ENCODE data around the gene GLP2R.

Gene GLP2R

GRCh38 chr17:9897372-9897968 lies 71.7 kb downstream of the GLP2R start:
- no peak for DNase-seq (ENCODE audit: low read depth in 1 of 2, low spot score in 1 of 2)

DNA sequence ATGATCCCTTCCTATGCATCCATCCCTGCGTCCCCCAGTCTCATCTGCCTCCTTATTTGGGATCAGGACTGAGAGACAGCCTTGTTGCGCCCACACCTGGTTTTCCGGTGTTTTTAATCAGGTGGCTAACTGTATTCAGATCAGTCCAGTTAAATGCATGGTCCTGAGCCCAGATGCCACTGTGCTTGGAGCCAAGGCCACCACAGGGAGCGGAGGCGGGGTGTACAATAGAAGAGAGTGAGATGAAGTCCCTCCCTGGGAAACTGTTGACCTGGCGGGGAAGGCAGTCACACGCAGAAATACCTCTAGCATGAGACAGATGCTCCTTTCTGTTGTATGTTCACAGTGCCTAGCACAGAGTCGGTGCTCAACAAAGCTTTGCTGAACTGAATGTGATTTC lies 73.1 kb downstream of the GLP2R start:
- DNase-seq (ENCODE audit: low read depth in 1 of 2, low spot score in 1 of 2), result no peak

DNA sequence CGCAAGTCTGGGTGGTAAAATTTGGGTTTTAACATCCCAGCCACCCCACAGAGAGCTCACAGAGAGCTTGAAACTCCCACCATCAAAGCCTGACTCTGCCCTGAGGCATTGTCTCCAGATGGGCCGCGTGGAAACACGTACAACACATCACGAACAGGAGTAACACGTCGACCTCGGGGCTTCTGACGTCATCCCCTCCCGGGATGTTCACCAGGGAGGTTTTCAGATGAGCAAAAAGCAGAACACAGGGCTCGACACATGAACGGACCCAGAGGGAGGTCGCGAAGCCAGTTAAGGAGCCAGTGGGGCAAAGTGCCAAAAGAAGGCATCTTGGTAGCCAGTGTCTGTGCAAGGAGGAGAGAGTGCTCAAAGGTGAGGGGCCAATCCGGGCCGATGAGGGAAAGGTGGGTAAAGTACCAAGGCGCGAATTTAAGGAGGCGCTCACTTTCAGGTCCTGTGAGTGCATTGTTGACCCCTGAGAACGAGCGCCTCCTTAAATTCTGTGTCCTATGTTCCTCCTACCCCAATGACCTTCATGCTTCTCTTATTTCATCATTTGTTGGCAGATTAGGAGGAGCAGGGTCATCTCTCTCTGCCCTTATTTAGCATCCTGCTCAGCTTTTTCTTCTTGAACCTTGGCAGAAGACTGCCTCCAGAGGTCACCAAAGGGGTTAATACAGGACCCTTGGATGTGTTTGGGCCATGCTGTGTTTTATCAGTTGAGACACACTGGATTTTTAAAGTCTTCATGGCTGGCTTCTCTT lies 73.7 kb downstream of the GLP2R start:
- no peak for DNase-seq (ENCODE audit: low read depth in 1 of 2, low spot score in 1 of 2)

GRCh38 chr17:9900044-9900594 lies 74.4 kb downstream of the GLP2R start:
- DNase-seq (ENCODE audit: low read depth in 1 of 2, low spot score in 1 of 2), result no peak

GRCh38 chr17:9900784-9901183 lies 75.1 kb downstream of the GLP2R start:
- no peak for DNase-seq (ENCODE audit: low read depth in 1 of 2, low spot score in 1 of 2)

- no peak for DNase-seq (ENCODE audit: low read depth in 1 of 2, low spot score in 1 of 2)
These were observed 76.4 kb downstream of the GLP2R start for GRCh38 chr17:9902120-9902519.

DNA sequence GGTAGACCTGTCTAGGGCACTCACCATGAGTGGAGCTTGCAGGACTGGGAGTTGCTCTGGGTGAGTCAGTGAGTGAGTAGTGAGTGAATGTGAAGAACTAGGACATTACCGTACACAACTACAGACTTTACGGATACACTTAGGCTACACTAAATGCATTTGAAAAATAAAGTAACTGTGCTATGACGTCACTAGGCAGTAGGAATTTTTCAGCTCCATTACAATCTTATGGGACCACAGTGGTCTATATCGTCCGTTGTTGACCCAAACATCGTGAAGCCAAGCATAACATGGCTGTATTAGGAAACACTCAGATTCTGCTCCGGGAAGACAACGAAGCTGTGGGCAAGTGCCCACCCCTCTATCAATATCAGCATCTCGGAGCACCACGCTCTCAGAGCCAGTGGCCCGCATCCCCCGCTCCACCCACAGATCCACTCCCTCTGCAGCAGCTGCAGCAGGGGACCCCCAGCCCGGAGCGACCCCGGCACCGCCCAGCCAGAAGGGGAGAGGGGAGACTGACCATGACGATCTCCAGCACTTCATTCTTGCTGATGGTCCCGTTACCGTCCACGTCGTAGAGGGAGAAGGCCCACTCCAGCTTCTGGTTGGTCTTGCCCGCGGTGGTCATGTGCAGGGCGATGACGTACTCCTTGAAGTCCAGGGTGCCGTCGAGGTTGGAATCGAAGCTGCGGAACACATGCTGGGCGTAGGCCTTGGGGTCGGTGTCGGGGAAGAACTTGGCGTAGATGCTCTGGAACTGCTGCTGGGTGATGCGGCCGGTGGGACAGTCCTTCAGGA lies 78.8 kb downstream of the GLP2R start:
- no peak for DNase-seq (ENCODE audit: low read depth in 1 of 2, low spot score in 1 of 2)

DNA sequence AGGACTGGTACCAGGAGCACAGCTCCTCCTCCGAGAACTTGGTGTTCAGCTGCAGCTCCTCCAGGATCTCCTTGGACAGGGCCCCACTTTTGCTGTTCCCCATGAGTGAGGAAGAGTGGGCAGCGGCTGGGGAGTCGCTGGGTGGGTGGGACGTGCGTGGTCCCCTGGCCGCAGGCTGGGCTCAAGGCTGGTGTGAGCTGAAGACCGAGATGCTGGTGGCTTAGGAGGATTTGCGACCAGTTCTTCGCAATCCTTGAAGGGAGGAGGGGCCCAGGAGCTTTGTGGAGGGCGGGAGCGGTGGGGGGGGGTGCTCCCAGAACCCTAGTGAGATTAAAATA lies 79.3 kb downstream of the GLP2R start, which contains the start of gene RCVRN:
Gene RCVRN (minus strand): TSS at position 194 of the 338 bp plus-strand sequence. CDS start 91 bp downstream, at position 103.
- no peak for DNase-seq (ENCODE audit: low read depth in 1 of 2, low spot score in 1 of 2)

DNA sequence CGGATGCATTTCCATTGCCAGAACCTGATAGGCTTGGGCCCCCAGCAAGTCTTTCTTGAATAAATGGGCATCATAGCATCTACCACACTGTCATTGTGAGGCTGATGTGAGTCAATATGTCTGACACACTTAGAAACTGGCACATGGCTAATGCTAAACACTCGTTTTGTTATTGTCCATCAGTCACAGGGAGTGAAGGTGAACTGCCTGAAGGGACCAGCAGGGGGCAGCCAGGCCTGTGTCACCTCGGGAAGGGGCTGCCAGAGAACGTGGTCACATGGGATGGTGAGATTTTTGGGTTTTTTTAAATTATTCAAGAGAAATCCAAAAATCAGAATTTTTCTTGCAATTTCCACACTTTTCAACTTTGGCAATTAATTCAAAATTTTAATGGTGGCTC lies 80.2 kb downstream of the GLP2R start:
- no peak for DNase-seq (ENCODE audit: low read depth in 1 of 2, low spot score in 1 of 2)

GRCh38 chr17:9906616-9907015 lies 80.9 kb downstream of the GLP2R start:
- DNase-seq (ENCODE audit: low read depth in 1 of 2, low spot score in 1 of 2), result no peak

GRCh38 chr17:9907131-9907530 lies 81.4 kb downstream of the GLP2R start:
- DNase-seq (ENCODE audit: low read depth in 1 of 2, low spot score in 1 of 2), result no peak

- DNase-seq (ENCODE audit: low read depth in 1 of 2, low spot score in 1 of 2), result no peak
These were observed 82.3 kb downstream of the GLP2R start for GRCh38 chr17:9907883-9908648.

DNA sequence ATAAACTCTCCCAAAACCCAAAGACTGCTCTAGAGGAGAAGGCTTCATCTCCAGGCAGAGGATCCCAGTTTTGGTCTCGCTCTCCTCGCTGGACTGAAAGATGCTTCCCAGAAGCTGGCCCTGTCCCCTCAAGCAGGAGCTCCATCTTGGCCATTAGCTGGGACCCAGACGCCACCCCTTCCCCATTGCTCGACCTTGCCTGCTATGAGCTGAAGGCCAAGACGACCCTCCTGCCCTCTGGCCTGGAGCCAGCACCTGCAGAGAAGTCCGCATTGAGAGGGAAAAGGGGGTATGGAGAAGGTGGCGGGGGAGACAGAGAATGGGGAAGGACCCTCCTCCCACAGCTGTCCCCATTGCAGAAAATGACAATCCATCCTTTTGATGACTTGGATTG lies 82.9 kb downstream of the GLP2R start:
- DNase-seq (ENCODE audit: low read depth in 1 of 2, low spot score in 1 of 2), result no peak

- DNase-seq (ENCODE audit: low read depth in 1 of 2, low spot score in 1 of 2), result no peak
These were observed 85.4 kb downstream of the GLP2R start for GRCh38 chr17:9911089-9911488.

GRCh38 chr17:9912121-9913099 lies 86.7 kb downstream of the GLP2R start:
- no peak for DNase-seq (ENCODE audit: low read depth in 1 of 2, low spot score in 1 of 2)

DNA sequence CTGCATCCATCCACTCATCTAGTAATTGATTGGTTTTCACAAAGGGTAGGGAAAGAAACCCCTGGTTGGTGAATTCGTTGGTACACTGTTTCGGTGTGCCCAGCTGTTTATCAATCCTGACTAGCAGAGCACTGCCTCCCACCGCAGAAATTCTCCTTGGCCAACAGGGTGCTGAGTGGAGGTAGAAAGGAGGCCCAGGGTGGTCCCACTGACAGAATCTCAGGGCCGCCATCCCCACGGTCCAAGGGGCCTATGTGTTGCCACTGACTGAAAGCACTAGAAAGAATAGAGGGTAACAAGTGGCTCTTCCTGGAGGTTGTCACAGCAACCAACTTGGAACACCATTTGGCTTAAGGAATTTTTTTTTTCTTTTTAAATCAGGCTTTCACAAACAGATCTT lies 87.8 kb downstream of the GLP2R start:
- DNase-seq (ENCODE audit: low read depth in 1 of 2, low spot score in 1 of 2), result no peak

GRCh38 chr17:9916108-9916507 lies 90.4 kb downstream of the GLP2R start:
- no peak for DNase-seq (ENCODE audit: low read depth in 1 of 2, low spot score in 1 of 2)

GRCh38 chr17:9917131-9917530 lies 91.4 kb downstream of the GLP2R start:
- DNase-seq (ENCODE audit: low read depth in 1 of 2, low spot score in 1 of 2), result no peak

DNA sequence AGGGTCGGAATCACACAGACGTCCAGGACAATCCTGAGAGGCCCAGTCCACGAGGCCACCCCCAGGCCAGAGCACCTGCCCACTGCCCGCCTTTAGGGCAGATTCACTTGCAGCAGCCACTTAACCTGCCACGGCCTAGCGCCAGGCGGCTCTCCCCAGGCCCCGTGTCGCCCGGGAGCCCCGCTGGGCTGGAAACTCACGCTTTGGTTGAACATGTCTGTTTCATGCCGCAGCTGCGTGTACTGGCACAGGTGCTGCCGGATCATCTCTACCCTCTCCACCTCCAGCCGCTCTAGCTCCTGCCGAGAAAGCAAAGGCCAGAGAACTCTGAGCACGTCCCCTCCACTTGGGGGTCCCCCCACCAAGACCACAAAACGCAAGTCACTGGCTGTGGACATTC lies 92.1 kb downstream of the GLP2R start:
- no peak for DNase-seq (ENCODE audit: low read depth in 1 of 2, low spot score in 1 of 2)

- DNase-seq (ENCODE audit: low read depth in 1 of 2, low spot score in 1 of 2), result no peak
These were observed 92.6 kb downstream of the GLP2R start for GRCh38 chr17:9918352-9918751.

Data from activated T-helper 1 cell treated with anti-CD3 and anti-CD28 coated beads, Interleukin-2, amount 50 U/mL, for 16 hours (primary cell).